ENCODE data around the gene B4GALT1. TPM values are rescaled to one million over a fixed set of nuclear protein-coding genes. Genes with fewer than 3 reads are reported as not detected.

The B4GALT1 gene
- total and polyA plus RNA-seq, 2 of the 8 experiments (the other 6 are each of a cell fraction or from before 2014, with no cell fraction given) = 12.8 to 18.2 TPM

DNA sequence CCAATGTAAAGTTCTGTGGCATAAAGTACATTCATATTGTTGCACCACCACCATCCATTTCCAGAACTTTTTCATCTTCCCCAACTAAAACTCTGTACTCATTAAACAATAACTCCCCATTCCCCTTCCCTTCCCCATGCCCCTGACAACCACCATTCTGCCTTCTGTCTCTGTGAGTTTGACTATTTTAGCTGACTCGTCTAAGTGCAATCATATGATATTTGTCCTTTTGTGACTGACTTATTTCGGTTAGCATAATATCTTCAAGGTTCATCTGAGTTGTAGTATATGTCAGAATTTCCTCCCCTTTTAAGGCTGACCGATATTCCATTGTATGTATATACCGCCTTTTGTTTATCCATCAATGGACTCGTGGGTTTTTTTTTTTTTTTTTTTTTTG lies 61.6 kb downstream of the B4GALT1 start:
- Histone ChIP-seq H3K79me1 (ENCODE audit: low read depth, low read length) (no peaks in the 10 kb centered on the region), H3K4me3 (ENCODE audit: extremely low read depth in 1 of 4, insufficient read depth in 2 of 4, low read depth in 3 of 4, low read length in 4 of 4) (no peak overlapping the region), H3K79me2 (ENCODE audit: control insufficient read depth in 1 of 2, insufficient read depth in 2 of 2, low read length in 2 of 2) (no peaks in the 10 kb centered on the region), H2AFZ (ENCODE audit: low read length) (no peak overlapping the region), H2BK5ac (ENCODE audit: low read depth, low read length) (no peak overlapping the region), H3K23me2 (ENCODE audit: low read depth, low read length) (no peaks in the 10 kb centered on the region), H2BK15ac (ENCODE audit: low read length) (no peak overlapping the region), H4K8ac (ENCODE audit: extremely low read depth, insufficient read depth, low read length) (no peak overlapping the region), H3K56ac (replicated peaks; ENCODE audit: insufficient read length, low read depth, low read length) (no peak overlapping the region), H3K4me2 (ENCODE audit: insufficient read depth in 1 of 2, low read depth in 2 of 2, low read length in 2 of 2) (no peak overlapping the region), H3K18ac (ENCODE audit: extremely low read depth, low read length) (no peak overlapping the region), H4K91ac (replicated peaks; ENCODE audit: insufficient read length, low read length) (no peak overlapping the region), H3K27me3 (replicated peaks in 1 of 4; ENCODE audit: control insufficient read depth in 3 of 4, extremely low read depth in 1 of 4, insufficient read depth in 3 of 4, low read length in 3 of 4) (no peaks in the 10 kb centered on the region), H2BK20ac (ENCODE audit: low read length) (no peak overlapping the region), H3K4me1 (replicated peaks in 1 of 4; ENCODE audit: control insufficient read depth in 3 of 4, insufficient read depth in 4 of 4, low read length in 3 of 4) (peaks cover 0 to 3% (median 0%) of the 10 kb centered on the region in 4 experiments; a peak in 1 of 7 replicates), H3K27ac (ENCODE audit: low read depth, low read length) (no peak overlapping the region), H3K36me3 (ENCODE audit: control insufficient read depth in 2 of 4, insufficient read depth in 4 of 4, low read length in 3 of 4) (no peaks in the 10 kb centered on the region), H4K5ac (ENCODE audit: insufficient read length, low read depth, low read length) (no peak overlapping the region), H2BK120ac (replicated peaks; ENCODE audit: low read depth, low read length) (no peak overlapping the region), H3K9me3 (ENCODE audit: insufficient read depth in 2 of 2, low read depth in 1 of 2, low read length in 1 of 2) (no peaks in the 10 kb centered on the region), H3K14ac (ENCODE audit: insufficient read length) (no peak overlapping the region), H3K23ac (ENCODE audit: insufficient read length) (no peak overlapping the region), H2BK12ac (ENCODE audit: low read depth, low read length) (no peak overlapping the region), H3K4ac (replicated peaks; ENCODE audit: insufficient read length, low read depth, low read length) (no peak overlapping the region), H4K20me1 (replicated peaks in 1 of 2; ENCODE audit: control insufficient read depth in 1 of 2, insufficient read depth in 2 of 2, low read length in 2 of 2) (no peaks in the 10 kb centered on the region), H2AK5ac (ENCODE audit: low read depth, low read length) (no peak overlapping the region), H3K9ac (replicated peaks in 1 of 4; ENCODE audit: extremely low read depth in 1 of 4, low read depth in 3 of 4, low read length in 3 of 4) (no peak overlapping the region)
- FAIRE-seq = no peak
- WGBS, 2 experiments (ENCODE audit: extremely low coverage in 1 of 2, insufficient coverage in 1 of 2, insufficient read length in 1 of 2, insufficient replicate concordance in 2 of 2, low coverage in 1 of 2, low lambda C conversion rate in 2 of 2, missing lambda C conversion rate in 1 of 2) = 96% methylated on average over 5 of the region's 5 CpGs; no CpG with 5 or more reads in 1 of the 2 experiments
- POLR2A ChIA-PET (ENCODE audit: partially characterized antibody) = no interaction called here
- DNase-seq (ENCODE audit: low read depth in 1 of 2, low spot score in 2 of 2) = no peak
- TF ChIP-seq EZH2 (IDR thresholded peaks at IDR 0.05; ENCODE audit: low read depth, low read length, severe bottlenecking) = no peak
- no peak for TF ChIP-seq ATF2 (IDR thresholded peaks at IDR 0.05; ENCODE audit: low read length)
- no peak for TF ChIP-seq CTCF (IDR thresholded peaks at IDR 0.05; ENCODE audit: control extremely low read depth in 1 of 3, insufficient read depth in 1 of 3, low read depth in 1 of 3, low read length in 3 of 3)
- no peak for TF ChIP-seq TAF1 (IDR thresholded peaks at IDR 0.05; ENCODE audit: low read depth, low read length)
- TF ChIP-seq ZNF274 (IDR thresholded peaks at IDR 0.05; ENCODE audit: borderline replicate concordance, extremely low read depth, low read length) = no peak
- no peak for TF ChIP-seq TBP (IDR thresholded peaks at IDR 0.05; ENCODE audit: low read depth, low read length)
- CTCF ChIA-PET (ENCODE audit: partially characterized antibody) = no interaction called here
